IPS DF 4.7 (cell line): ENCODE results near the gene C1orf226.

ENCODE experiments used
- DNase-seq: peaks from one replicate; pipeline ENCODE4 v3.0.0-alpha.2; 2013; ENCODE audit warnings: low spot score; ENCODE audit errors: extremely low read depth

The C1orf226 gene

DNA sequence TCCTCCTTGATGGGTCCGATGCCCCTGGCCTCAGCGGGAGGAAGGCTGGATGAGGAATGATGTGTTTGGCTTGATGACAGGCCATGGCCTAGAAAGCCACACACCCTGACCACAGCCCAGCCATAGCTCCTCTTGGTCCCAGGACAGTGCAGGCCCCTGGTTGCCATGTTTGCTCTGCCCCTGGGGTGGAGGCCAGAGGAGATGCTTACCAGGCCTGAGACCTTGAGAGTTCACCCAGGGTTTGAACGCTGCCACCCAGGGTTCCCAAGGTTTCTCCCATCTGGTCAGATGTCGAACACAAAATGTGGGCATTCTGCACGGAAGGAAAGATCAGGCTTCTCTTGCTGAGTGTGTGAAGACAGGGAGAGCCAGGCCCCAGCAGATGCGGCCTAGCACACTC, 2.6 kb downstream of the C1orf226 start:
- no peak for DNase-seq

DNA sequence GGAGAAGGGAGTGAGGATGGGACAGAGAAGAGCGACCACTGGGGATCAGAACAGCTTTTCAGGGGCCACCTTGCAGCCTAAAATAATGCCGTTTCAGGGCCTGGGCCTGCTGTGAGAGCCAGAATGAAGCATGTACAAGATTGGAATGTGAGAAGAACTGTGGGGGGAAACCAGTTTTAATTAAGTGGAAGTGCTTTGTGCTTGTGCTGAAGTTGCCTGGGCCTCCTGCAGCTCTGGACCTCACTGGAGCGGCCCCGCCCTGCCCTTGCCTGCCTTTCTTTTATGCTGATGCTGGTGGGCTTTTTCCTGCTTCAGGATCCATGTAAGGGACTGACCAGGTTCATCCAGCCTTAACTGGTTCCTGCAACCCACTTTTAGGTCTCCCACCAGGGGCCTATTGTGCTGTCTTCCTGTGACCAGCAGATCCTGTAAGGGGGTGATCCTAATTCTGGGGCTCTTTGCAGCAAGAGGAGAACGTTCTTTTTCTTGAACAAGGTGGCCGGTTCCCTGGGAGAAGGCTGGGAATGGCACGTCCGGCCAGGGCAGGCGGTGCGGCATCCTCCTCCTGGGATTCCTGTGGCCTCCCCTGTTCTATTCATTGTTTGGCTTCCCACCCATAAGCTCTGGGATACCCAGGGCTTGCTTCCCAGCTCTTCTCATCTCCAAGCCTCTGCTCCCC, 3.2 kb downstream of the C1orf226 start:
- DNase-seq = no peak

DNA sequence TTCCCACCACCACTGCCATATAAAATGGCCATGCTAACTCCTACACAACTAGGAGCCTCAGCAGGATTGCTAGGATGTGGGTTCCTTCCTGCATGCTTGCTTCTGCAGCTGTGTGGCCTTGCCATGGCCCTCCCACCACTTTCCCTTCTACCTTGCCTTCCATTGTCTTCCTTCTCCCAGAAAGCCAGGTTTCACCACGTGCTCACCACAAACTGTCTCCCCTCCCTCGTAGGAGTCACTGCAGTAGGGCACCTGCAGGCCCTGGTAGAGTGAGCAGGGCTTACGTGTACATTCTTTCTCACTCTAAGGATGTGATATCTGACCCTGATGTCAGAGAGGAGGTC, 3.7 kb downstream of the C1orf226 start:
- DNase-seq = no peak

DNA sequence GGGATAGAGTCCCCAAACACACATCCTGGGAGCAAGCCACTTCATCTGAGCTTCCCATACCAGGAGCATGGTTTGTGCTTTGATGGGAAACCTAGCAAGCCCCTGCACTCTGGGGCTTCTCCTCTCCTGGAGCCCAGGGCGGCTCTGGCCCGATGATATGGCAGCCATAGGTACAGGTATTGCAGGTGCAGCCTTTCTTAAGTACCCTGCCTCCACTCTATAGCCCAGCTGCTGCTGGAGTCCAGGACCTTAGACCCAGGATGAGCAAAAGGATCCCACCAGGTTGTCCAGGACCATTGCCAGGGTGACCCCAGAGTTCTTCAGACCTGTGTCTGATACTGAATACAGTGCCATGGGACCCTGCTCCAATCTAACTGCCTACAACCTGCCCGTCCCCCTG, 4.2 kb downstream of the C1orf226 start:
- no peak for DNase-seq

DNA sequence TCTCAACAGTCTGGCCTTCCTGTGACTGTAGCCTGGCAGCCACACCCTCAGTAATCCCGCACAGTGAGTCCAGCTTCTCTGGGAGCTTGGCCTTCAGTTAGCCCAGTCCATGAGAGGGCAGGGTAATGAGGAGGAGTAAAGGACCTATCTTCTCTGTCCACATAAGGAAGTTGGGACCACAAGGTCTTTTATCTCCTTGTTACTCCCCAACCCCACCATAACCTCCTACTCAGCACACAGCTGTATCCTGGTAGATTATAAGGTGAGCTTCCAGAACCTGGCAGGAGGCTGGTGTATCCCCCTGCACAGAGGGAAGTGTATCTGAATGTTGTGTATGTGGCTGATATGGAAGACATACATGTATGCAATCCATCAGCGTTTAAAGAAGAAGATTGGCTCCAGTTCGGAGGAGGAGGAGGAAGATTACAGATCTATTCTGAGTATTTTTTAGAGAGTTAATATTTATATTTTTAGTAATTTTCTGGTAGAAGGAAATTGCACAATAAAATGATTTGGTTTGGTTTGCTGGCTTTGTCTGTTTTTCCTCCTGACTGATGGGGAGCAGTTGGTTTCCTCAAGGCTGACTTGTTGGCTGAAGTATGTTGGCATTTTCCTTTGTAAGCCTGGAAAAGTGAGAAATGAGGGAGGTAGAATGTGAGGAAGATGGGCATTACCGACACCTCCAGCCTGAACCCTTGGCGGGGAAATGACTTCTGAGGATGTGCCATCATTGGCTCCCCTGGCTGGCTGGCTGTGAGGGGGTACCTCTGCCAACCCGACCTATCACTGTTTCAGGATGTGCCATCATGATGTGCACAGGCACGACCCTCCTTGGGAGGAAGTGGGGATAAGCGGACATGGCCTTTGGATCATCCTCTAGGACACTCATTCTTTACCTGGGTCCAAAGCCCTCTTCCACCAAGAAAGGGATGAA, 5.0 kb downstream of the C1orf226 start:
- DNase-seq = no peak

DNA sequence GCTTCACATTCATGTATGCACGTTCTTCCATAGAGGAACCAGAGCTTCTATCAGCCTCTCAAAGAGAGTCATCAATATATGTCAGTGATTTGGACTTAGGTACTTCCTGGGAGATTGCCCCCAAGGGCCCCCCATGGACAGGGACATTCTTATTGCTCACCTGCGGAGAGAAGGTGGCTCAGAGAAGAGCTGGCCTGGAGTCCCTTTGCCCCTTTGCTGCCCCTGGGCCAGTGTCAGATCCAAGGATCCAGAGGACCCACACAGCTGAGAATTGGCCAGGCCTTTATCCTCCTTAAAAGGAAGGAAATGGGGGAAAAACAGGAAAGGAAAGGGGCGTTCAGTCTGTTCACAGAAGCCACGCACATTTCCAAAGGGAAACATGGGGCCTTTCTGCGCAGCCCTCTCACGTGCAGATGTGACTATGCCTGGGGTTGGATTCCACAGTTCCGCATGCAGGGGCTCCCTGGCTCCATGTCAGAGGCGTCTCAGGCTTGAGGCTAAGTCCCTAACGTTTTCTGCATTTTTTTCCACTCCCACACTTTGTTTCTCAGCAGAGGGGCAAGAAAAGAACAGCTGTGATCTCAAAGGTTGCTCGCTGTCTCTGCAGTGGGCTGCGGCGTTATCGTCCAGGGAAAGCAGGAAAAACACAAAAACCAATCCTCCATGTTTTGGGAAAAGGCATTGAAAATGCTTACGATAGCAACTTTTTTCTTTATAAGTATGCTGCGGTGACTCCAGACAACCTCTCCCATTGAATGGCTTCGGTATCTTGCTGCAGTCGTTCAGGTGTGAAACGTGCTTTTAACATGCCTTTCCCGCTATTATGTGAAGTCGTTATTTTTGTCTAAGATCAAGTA, 5.9 kb downstream of the C1orf226 start:
- no peak for DNase-seq

DNA sequence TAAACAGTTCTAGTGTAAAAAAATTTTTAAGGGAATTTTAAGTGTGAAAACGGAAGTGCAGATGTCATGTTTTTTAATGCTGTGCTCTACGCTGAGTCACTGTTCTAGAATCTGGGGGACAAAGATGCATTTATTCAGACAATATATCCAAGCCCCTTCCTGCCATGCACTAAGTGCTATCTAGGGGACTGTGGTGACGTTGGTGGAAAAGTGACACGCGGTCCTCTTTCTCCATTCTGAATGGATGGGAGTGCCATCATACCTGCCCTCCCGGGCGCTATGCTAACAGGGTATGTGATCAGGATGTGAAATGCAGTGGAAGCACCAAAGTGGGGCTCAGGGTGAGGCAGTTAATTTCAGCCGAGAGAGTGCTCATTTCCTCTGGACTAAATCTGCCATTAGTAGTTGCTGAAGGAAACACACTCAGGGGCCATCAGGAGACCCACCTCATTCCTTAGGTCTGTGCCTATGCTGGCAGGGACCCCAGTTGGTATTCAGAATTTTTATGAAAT, 6.6 kb downstream of the C1orf226 start:
- DNase-seq = no peak

DNA sequence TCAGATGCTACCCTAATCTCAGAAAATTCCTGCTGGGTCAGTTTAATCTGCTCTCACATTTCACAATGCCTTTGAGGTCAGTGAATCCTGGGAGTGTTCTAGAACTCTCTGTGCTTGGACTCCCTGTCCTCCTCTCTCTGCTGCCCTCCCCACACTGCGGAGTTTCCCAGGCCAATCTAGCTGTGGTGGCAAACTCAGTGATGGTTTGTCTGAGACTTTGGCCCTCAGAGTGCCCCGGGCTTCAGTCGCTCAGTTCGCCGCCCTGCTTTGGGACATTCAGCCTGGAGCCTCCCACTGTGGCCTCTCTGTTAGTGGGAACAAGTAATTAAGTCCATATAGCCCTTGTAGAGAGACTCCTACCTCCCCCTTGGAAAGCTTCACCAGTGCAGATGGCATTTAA, 7.1 kb downstream of the C1orf226 start:
- no peak for DNase-seq

DNA sequence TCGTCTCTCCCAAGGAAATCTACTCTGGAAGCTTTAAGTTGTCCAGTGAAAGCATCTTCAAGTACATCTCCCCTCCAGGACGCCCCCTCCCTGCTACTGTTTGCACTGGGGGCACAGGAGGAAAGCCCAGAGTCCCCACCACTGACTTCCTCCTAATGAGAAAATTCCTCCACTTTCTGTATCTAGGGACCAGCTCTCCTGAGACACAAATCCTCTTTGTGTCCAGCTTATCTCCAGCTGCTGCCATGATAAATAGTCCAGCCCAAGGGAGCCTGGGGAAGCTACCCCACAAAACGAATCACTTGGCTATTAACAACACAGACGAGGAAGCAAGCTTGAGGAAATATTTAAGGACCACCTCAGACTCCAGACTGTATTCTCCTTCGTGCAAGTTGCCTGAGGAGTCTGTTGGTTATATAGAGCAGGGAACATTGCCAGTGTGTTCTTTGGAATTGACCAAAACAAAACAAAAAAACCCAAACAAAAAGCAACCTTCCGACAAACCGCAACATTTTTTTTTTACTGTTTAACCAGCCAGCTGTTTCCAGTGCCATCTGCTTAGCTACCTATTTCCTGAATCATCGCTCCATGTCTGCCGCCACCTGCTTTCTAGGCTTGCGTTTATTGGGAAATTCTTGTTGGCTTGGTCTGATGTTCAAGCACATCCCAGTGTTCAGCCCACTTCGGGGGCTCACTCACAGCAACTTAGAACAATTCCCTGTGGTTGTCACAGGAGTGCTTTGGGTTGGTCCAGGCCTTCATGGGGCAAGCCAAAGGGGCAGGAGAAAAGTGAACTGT, 7.7 kb downstream of the C1orf226 start:
- DNase-seq = no peak

DNA sequence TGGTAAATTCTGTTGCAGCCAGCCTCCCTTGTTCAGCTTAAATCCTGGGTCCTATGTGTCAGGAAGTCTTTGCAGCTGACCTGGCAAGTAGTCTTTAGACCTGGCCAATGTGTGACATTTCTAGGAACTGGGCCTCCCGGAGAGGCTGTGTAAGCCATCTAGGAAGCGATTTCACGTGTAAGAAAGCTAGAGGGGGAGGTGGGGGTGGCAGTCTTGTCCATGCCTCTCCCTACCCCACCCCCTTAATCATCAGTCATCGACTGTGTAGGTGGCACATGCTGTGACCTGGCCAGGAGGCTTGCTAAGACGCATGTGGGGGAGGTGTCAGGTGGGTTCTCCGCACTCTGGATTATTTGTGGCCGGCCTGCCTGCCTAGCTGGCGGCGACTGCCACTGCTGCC, 8.4 kb downstream of the C1orf226 start:
- DNase-seq = no peak

DNA sequence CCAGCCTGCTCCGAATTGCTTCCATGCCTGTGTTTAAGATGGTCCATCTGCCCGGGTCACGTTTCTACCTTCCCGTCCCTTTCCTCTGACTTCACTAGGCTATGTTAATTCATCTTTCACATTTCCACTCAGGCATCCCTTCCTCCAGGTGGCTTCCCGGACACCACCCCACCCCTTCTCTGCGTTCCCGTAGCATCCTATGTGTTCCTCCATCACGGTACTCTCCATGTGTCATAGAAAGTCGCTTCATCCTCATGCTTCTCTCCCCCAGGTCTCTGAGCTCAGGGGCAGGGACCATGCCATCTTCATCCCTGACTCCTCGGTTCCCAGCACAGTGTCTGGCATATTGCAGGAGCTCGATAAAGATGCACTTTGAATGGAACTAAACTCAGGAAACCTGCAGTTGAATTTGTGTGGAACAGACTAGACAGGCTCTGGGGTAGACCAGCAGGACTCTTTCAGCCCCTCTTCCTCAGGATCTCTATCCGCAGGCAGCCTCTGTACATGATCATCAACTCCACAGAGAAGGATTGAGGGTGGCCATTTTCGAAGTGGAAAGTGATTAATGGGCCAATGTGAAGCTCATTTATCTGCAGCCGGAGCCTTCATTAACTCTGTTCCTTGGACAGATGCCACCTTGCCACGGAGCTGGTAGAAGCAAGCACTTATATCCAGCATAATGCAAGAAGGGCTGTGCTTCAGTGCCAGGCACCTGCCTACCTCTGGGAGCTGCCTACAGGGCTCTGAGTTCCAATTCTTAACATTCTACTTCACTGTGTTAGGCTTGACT, 9.1 kb downstream of the C1orf226 start:
- no peak for DNase-seq

DNA sequence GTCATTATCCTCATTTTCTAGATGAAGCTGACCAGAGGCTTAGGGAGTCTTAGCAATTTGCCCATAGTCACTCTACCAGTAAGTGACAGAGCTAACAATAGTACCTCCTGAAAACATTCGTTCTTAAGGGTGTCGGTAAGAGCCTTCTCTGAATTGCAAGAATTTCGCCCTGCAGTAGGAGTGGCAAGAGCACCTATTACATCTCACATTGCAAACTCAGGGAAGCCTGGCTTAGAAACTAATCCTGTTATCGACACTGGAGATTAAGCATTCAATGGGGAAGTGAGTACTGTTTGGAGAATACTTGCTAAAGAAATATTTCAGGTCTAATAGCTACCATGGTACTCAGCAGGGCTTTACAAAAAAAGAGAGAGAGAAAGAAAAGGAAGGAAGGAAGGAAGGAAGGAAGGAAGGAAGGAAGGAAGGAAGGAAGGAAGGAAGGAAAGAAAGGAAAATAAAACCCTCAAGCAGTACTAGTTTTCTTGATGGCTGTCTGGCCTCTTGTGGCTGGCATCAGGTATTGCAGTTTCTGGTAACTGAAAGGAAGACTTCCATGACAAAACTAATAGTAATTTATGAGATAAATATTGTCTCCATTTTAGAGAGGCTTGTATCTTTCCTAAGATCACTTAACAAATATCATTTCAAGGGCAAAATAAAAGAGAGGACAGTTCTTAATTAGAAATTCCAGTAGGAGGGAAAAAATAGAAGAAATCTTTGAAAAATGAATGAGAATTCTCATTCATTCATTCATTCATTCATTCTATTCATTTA, 10.4 kb downstream of the C1orf226 start:
- no peak for DNase-seq

DNA sequence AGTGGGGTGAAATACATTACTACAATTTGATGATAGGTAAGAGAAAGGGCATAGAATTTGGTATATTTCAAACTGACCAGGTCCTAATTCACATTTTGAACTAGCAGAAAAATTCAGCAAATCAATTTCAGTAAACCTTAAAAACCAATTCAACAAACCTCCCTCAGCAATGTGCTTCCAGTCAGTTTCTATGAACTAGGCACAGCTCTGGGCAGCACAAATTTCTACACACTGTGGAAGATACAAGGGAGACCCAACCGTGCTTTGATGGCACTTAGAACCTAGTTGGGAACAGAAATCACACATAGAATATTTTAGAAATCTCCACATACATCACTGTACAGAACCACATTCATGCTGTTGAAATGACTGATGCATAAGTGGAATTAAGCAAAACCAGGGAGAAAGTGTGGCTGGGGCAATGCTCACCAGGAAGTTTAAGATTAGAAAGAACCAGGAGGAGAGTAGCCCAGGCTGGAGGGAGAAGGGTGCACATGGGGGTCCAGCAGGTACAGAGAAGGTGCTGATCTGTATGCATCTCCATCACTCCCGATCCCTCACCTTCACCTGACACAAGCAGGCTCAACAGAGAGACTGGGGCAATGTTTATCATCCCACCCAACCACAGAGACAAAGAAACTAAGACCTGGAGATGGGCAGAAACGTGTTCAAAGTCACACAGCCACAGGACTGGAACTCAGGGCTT, 14.8 kb downstream of the C1orf226 start:
- no peak for DNase-seq

DNA sequence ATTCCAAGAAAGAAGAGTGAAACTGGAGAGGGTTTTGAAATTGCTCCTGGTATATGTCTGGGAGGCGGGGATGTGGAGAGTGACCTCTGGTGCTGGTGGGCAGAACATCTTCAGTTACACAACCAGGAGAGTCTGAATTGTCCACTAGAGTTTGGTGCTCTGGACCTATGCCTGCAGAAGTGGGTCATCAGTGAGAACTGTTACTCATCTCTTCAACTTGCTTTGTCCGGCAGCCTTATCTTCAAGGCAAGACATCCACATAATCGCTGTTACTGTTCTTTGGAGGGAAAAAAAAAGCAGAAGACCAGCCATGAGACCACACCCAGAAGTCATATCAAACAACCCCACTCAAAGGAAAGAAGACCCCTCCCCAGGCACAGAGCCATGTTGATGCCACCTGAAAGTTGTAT, 15.5 kb downstream of the C1orf226 start:
- no peak for DNase-seq

DNA sequence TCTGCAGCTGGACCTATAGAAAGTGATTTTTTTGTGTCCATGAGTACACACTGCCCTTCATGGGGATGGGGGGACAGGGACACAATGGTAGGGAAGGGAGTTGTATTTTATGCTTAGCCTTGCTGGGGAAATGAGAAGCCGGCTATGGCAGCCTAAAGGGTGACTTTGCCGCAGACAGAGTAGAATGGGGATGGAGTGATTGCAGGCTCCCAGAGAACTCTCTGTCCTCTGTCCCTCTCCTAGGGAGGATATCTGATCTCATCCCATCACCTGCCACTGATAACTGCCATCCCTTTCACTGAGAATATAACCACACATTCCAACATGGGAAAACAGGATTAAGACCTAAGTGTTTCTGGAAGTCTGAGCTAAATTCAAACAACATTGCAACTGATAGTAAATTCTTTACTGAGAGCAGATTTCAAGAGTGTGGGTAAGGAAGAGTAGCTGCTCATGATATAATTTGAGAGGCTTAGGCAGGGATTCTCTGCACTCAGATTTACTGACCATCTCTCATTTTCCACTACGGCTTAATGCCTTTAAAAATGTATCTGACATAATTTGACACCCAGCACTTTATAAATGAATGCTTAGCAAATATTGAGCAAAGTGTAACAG, 16.5 kb downstream of the C1orf226 start:
- no peak for DNase-seq

DNA sequence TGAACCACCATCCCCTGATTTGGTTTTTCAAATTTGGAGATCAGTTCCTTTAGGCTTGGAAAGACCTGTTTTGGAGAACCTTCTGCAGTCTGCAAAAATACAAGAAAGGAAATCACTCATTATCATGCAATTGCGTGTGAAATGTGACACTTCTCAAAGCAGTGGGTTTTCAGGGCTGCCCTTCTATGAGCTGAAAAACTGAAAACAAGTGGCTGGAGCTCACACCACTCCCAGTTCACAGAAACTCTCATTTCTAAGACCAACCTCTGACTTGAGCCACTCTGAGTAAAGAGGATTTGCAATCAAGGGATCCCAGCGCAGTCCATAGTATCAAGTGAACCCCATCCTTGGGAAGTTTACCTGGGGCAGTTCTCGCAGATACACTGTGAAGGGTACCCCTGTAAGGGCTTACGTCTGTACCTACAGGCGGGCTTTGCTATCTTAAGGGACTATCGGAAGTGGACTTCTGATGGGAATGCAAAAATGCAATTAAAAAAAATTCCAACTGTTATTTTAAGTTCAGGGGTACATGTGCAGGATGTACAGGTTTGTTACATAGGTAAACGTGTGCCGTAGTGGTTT, 17.6 kb downstream of the C1orf226 start:
- DNase-seq = no peak

DNA sequence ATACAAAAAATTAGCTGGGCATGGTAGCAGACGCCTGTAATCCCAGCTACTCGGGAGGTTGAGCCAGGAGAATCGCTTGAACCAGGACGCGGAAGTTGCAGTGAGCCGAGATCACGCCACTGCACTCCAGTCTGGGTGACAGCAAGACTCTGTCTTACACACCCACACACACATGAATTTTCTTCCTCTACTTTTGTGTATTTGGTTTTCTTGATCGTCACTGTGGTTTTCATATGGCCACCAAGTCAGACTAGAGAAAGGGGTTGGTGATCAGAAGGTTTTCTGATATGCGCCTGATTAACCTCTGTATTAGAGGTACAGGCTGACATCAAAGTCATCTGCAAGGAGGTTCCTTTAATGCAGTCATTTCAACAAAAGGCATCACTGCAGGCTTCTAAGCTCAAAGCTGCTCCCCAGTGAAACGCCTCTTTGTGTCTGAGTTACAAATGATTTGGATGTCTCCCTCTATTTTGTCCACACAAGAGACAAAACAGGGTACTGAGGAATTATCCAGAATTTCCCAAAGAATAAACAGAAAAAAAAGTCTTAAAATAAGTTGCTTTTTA, 19.3 kb downstream of the C1orf226 start:
- DNase-seq = no peak
